GM10266 (cell line): ENCODE data around the gene PKDREJ.

Experiments used
- DNase-seq: peaks from one replicate; pipeline ENCODE4 v3.0.0; 2012; ENCODE audit errors: extremely low spot score
- CTCF ChIP-seq: IDR thresholded peaks from 2 replicates; pipeline ENCODE4 v1.5.1; 2012; ENCODE audit warnings: mild to moderate bottlenecking, low read depth; ENCODE audit not compliant: control insufficient read depth, insufficient read depth; ENCODE audit errors: missing control alignments

PKDREJ gene

GRCh38 chr22:46259374-46259773 lies 3.8 kb downstream of the PKDREJ start:
- TF ChIP-seq CTCF: no peak
- no peak for DNase-seq

- DNase-seq: no peak
- TF ChIP-seq CTCF: no peak
Observed at GRCh38 chr22:46256358-46256958, 6.7 kb downstream of the PKDREJ start.

GRCh38 chr22:46251816-46252380 lies 11.2 kb downstream of the PKDREJ start:
- TF ChIP-seq CTCF: no peak
- DNase-seq: no peak

DNA sequence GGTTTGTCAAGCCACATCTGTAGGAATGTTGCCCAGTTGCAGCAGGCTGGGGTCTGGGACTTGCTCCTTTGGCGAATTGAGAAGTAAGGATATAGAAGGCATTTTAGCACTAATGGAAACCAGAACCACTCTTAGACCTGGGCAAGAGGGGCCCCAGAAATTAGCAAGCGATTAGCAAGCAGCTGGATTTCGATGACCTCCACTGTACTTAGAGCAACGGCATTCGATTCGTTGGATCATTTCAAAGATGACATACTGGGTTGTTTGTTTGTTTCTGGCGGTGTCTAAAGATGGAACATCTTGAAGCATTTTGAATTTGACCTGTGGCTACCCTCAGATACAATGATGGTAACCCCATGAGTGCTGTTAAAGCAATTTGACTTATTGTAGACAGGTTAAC lies 11.9 kb downstream of the PKDREJ start:
- no peak for TF ChIP-seq CTCF
- no peak for DNase-seq

DNA sequence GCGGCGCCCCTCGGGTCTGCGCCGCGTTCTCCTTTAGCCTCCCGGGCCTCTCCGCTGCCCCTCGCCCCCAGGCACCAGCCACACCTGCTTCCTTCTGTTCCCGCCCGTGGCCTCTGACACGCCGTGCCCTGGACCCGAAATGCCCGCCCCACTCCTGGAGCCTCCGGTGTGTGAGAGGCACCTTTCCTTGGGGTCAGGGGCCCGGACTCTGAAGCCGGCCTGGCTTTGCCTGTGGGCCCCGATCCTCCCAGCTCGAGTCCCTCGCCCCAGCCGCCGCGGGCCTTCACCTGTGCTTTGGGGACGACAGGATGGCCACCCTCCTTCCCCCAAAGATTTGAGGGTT lies 12.4 kb downstream of the PKDREJ start:
- DNase-seq: no peak
- TF ChIP-seq CTCF: no peak

DNA sequence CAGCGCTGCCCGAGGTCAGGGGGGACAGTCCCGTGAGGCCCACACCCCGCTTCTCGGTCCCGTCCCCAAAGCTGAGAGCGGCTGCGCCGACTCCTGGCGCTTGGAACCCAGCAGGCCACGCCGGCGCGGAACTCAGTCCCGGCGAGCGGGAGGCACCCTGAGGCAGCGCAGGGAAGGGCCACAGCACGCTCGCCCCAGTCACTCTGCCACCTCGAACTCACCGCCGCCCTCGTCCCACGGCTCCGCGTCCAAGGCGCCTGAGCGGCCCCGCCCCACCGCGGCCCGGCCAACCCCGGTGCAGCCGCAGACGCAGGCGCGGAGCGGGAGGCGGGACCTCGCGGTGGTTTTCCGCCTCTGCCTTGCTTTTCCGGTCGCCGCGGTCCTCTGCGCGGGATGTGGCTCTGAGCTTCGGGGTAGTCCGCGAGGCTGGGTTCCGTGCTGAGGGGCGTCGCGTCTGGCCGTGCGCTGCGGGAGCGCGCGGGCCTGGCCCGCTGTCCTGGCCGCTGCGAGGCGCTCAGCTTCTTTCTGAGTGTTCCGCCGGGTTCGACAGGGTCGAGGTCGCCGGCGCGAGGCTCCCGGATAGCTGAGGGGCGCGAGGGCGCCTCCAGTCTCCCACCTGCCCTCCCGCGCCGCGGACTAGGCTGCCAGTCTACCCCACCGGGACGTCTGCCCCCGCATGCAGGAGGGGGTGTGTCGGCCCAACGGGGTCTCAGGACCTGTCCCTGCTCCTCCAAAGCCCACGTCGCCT lies 12.9 kb downstream of the PKDREJ start, which contains the start of gene CDPF1:
Gene CDPF1 (minus strand): TSS at position 259 of the 748 bp plus-strand sequence. CDS start 2,009 bp downstream, outside the sequence.
- peak; percentile 27 for TF ChIP-seq CTCF
- DNase-seq: peak; percentile 96

GRCh38 chr22:46247443-46247975 lies 15.6 kb downstream of the PKDREJ start:
- TF ChIP-seq CTCF: no peak
- DNase-seq: no peak
